Nephron (organoid): Measurements from ENCODE around the gene GFAP.
A peak's percentile ranks its signal among the peaks of the same experiment; 100 is the strongest.

Experiments used
- H3K27ac Mint-ChIP-seq, 3 experiments: 2 replicates each; pipeline ENCODE4 v1.8.0; 2020; ENCODE audit warnings: mixed read lengths in 3 of 3, mild to moderate bottlenecking in 2 of 3, moderate library complexity in 1 of 3
- H3K27me3 Mint-ChIP-seq: 2 replicates; pipeline ENCODE4 v1.8.0; 2021; ENCODE audit warnings: low read depth, mild to moderate bottlenecking, moderate library complexity, mixed read lengths
- H3K36me3 Mint-ChIP-seq: 2 replicates; pipeline ENCODE4 v1.8.0; 2020; ENCODE audit warnings: low read depth, mixed read lengths
- H3K4me1 Mint-ChIP-seq: 2 replicates; pipeline ENCODE4 v1.8.0; 2020; ENCODE audit warnings: mixed read lengths
- H3K4me3 Mint-ChIP-seq, 3 experiments: 2 replicates each; pipeline ENCODE4 v1.8.0; 2020; ENCODE audit warnings: mild to moderate bottlenecking in 3 of 3, mixed read lengths in 3 of 3, moderate library complexity in 2 of 3
- H3K9me3 Mint-ChIP-seq: 2 replicates; pipeline ENCODE4 v1.8.0; 2020; ENCODE audit warnings: mixed read lengths
- CTCF ChIP-seq, 3 experiments: fragments of 200-600 bp; sonication (generic); IDR thresholded peaks; one replicate each; pipeline ENCODE4 v1.5.0; 2021; ENCODE audit warnings: antibody characterized with exemption in 3 of 3; ENCODE audit not compliant: unreplicated experiment in 3 of 3

The GFAP gene

GRCh38 chr17:44933824-44934744, 18.8 kb upstream of the GFAP start:
- Mint-ChIP-seq H3K36me3 (peaks cover 60% of the 10 kb centered on the region), H3K9me3 (peaks cover 4% of the 10 kb centered on the region), H3K4me3 (no peak overlapping the region), H3K4me1 (no peaks in the 10 kb centered on the region), H3K27me3 (no peaks in the 10 kb centered on the region), H3K27ac (no peak overlapping the region)
- no peak for TF ChIP-seq CTCF (IDR thresholded peaks at IDR 0.05; ENCODE audit: unreplicated experiment in 3 of 3)

GRCh38 chr17:44932787-44933097, 17.4 kb upstream of the GFAP start:
- Mint-ChIP-seq H3K27me3 (no peaks in the 10 kb centered on the region), H3K4me1 (no peaks in the 10 kb centered on the region), H3K36me3 (peaks cover 53% of the 10 kb centered on the region), H3K9me3 (no peaks in the 10 kb centered on the region), H3K27ac (no peak overlapping the region), H3K4me3 (no peak overlapping the region)
- TF ChIP-seq CTCF (IDR thresholded peaks at IDR 0.05; ENCODE audit: unreplicated experiment in 3 of 3) = no peak

GRCh38 chr17:44932096-44932786, 16.9 kb upstream of the GFAP start:
- no peaks in the 10 kb centered on the region for H3K4me1 Mint-ChIP-seq
- no peaks in the 10 kb centered on the region for H3K27me3 Mint-ChIP-seq
- H3K9me3 Mint-ChIP-seq = no peaks in the 10 kb centered on the region
- H3K36me3 Mint-ChIP-seq = peaks cover 51% of the 10 kb centered on the region
- no peak overlapping the region for H3K4me3 Mint-ChIP-seq
- no peak for TF ChIP-seq CTCF (IDR thresholded peaks at IDR 0.05; ENCODE audit: unreplicated experiment in 3 of 3)
- no peak overlapping the region for H3K27ac Mint-ChIP-seq

- Mint-ChIP-seq H3K27me3 (no peaks in the 10 kb centered on the region), H3K4me1 (no peaks in the 10 kb centered on the region), H3K9me3 (no peaks in the 10 kb centered on the region), H3K27ac (peak overlapping the region in 1 of 3 experiments; percentile 69), H3K4me3 (no peak overlapping the region), H3K36me3 (peaks cover 50% of the 10 kb centered on the region)
- no peak for TF ChIP-seq CTCF (IDR thresholded peaks at IDR 0.05; ENCODE audit: unreplicated experiment in 3 of 3)
Observed at GRCh38 chr17:44931376-44931775, 16.1 kb upstream of the GFAP start.

- Mint-ChIP-seq H3K4me3 (no peak overlapping the region), H3K27ac (peak overlapping the region in 1 of 3 experiments; percentile 69), H3K27me3 (no peaks in the 10 kb centered on the region), H3K9me3 (no peaks in the 10 kb centered on the region), H3K36me3 (peaks cover 55% of the 10 kb centered on the region), H3K4me1 (no peaks in the 10 kb centered on the region)
- no peak for TF ChIP-seq CTCF (IDR thresholded peaks at IDR 0.05; ENCODE audit: unreplicated experiment in 3 of 3)
Observed at GRCh38 chr17:44930667-44931066, 15.4 kb upstream of the GFAP start.
